Measurements from ENCODE around the gene TSFM. TPM values are rescaled to one million over a fixed set of nuclear protein-coding genes. Genes with fewer than 3 reads are reported as not detected.
"Not testable (repeated sequence)": the region's sequence is repeated elsewhere in the genome, so short reads cannot be mapped to it uniquely, and the experiment has no call there.

Gene TSFM
- total and polyA plus RNA-seq, 8 donors, result 7.2 to 16.7 (median 13.5) TPM

DNA sequence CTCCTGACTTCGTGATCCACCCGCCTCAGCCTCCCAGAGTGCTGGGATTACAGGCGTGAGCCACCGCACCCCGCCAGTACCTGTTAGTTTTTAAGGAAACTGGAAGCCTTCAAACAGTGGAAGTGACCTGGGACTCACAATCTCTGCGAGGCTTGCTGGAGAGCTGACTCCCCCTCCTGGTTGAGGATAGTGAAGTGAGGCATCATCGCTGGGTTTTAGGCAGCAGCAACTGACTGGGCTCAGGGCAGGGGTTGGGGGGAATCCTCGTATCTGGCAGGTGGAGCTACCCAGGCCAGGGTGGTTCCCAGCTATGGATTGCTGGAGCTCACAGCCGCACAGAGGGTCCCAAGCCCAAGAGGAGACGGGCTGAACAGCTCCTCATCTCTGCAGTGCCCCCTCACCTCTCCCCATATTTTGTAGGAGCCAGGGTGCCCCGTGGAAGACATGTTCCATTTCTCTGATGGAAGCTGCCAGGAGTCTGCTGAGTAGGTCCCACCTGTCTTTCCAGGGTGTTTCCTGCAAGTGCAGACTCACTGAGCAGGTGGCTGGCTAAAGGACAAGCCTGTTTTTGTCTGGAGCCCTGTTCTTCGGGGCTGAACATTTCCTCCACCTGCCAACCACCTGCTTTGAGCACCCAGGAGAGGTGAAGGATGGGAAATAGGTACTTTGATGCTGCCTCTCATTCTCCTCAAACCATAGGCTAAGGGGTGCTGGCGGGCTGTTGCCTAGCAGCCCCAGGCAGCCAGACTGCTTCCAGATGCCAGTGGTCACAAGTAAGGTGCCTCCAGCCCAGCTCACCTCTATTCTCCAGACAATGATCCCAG, 32.8 kb downstream of the TSFM start:
- no peak for FAIRE-seq
- Histone ChIP-seq H3K4me3 (no peak overlapping the region), H3K4me1 (no peaks in the 10 kb centered on the region), H3K27me3 (no peaks in the 10 kb centered on the region), H3K36me3 (peaks cover 0 to 11% (median 0%) of the 10 kb centered on the region in 3 donors), H3K27ac (no peak overlapping the region), H3K9me3 (no peaks in the 10 kb centered on the region)
- intact Hi-C loops (cut with DNase I), result no loop called here
- TF ChIP-seq, protein P1, sequence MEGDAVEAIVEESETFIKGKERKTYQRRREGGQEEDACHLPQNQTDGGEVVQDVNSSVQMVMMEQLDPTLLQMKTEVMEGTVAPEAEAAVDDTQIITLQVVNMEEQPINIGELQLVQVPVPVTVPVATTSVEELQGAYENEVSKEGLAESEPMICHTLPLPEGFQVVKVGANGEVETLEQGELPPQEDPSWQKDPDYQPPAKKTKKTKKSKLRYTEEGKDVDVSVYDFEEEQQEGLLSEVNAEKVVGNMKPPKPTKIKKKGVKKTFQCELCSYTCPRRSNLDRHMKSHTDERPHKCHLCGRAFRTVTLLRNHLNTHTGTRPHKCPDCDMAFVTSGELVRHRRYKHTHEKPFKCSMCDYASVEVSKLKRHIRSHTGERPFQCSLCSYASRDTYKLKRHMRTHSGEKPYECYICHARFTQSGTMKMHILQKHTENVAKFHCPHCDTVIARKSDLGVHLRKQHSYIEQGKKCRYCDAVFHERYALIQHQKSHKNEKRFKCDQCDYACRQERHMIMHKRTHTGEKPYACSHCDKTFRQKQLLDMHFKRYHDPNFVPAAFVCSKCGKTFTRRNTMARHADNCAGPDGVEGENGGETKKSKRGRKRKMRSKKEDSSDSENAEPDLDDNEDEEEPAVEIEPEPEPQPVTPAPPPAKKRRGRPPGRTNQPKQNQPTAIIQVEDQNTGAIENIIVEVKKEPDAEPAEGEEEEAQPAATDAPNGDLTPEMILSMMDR (IDR thresholded peaks at IDR 0.05), result no peak
- ATAC-seq, result peak in 1 of 4 donors; percentile 2
- 77 to 82% methylated on average over 13 of the region's 13 CpGs for WGBS, 2 donors
- DNase-seq, result no peak

DNA sequence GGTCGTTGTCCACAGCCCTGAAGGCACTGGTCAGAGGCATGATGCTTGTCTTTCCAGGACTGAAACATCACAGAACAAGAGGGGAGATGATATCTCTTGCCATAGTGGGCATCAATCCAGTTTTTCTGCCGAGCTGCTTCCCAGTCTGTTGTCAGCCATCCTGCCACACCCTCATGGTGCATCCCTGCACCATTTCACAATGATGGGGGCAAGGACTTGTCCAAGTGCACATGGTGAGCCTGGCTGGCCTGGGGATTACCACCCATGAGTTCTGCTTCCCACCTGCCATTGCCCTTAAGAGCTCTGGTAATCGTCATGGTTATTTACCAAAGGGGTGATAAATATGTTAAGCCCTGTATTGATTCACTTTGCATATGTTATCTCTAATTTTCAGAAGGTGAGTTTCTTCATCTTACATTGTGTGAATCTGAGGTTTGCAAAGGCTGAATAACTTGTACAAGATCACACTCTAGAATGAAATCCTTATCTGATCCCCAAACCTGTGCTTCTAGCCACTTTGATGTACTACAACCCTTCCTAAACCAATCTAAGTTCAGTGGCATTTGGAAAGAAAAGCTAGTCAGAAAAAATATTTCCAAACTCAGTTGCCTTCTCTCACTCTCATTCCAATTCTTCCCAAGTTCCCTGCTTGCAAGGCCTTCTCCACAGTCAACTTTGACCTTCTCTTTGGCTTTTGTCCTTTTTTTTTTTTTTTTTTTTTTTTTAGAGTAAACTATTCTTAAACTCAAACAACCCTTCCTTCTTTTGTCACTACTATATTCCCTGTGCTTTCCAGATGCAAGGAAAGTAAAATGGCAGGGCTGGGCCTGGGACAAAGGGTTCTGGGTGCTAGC, 33.6 kb downstream of the TSFM start:
- FAIRE-seq (no peak), DNase-seq (no peak), ATAC-seq (no peak)
- Histone ChIP-seq H3K27ac (no peak overlapping the region), H3K4me3 (no peak overlapping the region), H3K36me3 (peaks cover 0 to 6% (median under 1%) of the 10 kb centered on the region in 3 donors), H3K4me1 (no peaks in the 10 kb centered on the region), H3K9me3 (no peaks in the 10 kb centered on the region), H3K27me3 (no peaks in the 10 kb centered on the region)
- intact Hi-C loops (cut with DNase I), result no loop called here
- 25 to 36% methylated on average over 3 of the region's 3 CpGs for WGBS, 2 donors
- TF ChIP-seq, protein P1 (IDR thresholded peaks at IDR 0.05), result no peak

DNA sequence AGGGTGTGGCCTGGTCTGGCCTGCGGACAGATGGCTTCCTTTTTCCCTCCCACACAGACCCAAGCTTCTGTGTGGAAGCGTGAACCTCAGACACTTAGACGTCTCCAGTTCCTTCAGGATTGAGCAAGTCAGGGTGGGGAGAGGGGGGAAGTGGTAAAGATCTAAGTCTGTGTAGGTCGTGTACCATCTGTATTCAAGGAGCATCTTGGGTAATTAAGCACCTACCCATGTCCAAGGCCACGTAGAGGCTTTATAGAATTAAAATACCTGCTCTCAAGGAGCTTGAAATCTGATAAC, 34.2 kb downstream of the TSFM start:
- FAIRE-seq, result no peak
- H3K9me3 ChIP-seq, result no peaks in the 10 kb centered on the region
- no peak overlapping the region for H3K27ac ChIP-seq
- TF ChIP-seq, protein P1 (IDR thresholded peaks at IDR 0.05), result no peak
- peak in 3 of 4 donors; percentile 36 to 58 (median 50) for ATAC-seq
- no peak for DNase-seq
- H3K4me3 ChIP-seq, result no peak overlapping the region
- H3K27me3 ChIP-seq, result no peaks in the 10 kb centered on the region
- H3K4me1 ChIP-seq, result no peaks in the 10 kb centered on the region
- WGBS, 2 donors, result 71 to 73% methylated on average over 5 of the region's 5 CpGs
- intact Hi-C loops (cut with DNase I), result no loop called here
- peaks cover 0 to 9% (median 4%) of the 10 kb centered on the region in 3 donors for H3K36me3 ChIP-seq

DNA sequence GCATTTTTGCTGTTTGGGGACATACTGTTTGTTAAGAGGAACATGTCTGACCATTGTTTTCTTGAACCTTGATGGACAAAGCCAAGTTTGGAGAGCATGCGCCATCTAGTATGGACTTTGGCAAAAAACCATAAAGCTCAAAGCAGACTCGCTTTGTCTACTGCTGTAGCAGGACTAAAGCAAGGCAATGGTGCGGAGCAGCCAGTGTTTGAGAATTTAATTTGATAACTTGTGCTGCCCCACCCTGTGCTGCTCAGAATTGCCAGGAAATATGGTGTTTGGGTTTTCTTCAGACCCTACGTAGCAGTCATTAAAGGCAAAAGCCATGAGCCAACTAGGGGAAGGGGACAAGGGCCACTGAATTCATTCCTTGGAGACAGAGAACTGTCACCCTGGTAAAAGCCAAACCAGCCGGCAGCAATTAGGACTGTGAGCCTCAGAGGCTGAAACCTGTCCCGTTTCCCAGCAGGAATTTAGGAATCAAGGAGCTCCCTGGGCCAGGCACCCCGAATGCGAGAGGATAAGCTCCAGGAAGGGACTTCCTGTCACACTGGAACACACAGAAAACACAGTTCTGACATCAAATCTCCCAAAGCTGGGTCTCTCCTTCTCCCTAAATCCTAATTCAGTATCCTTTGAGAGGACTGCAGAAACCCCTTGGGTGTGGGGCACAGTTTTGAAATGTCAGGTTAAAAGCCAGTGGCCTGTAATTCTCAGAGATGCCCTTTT, 34.8 kb downstream of the TSFM start:
- no peak for ATAC-seq
- DNase-seq, result no peak
- Histone ChIP-seq H3K4me1 (no peaks in the 10 kb centered on the region), H3K27me3 (no peaks in the 10 kb centered on the region), H3K9me3 (no peaks in the 10 kb centered on the region), H3K36me3 (peaks cover 0 to 15% (median 8%) of the 10 kb centered on the region in 3 donors), H3K4me3 (no peak overlapping the region), H3K27ac (no peak overlapping the region)
- intact Hi-C loops (cut with DNase I), result no loop called here
- no peak for FAIRE-seq
- WGBS, 2 donors, result 84 to 90% methylated on average over 8 of the region's 8 CpGs
- TF ChIP-seq, protein P1 (IDR thresholded peaks at IDR 0.05), result no peak

DNA sequence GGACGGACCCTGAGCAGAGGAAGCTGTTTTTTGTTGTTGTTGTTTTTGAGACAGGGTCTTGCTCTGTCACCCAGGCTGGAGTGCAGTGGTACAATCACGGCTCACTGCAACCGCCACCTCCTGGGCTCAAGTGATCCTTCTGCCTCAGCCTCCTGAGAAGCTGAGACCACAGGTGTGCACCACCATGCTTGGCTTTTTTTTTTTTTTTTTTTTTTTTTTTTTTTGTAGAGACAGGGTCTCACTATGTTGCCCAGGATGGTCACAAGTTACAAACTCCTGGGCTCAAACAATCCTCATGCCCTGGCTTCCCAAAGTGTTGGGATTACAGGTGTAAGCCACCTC, 35.4 kb downstream of the TSFM start:
- H3K4me3 ChIP-seq; H3K4me1 ChIP-seq; ATAC-seq; H3K27me3 ChIP-seq; H3K9me3 ChIP-seq; FAIRE-seq; DNase-seq; intact Hi-C loops (cut with DNase I); H3K27ac ChIP-seq: not testable (repeated sequence)
- peaks cover 0 to 20% (median 13%) of the 10 kb centered on the region in 3 donors for H3K36me3 ChIP-seq
- 85 to 96% methylated on average over 3 of the region's 3 CpGs for WGBS, 2 donors

DNA sequence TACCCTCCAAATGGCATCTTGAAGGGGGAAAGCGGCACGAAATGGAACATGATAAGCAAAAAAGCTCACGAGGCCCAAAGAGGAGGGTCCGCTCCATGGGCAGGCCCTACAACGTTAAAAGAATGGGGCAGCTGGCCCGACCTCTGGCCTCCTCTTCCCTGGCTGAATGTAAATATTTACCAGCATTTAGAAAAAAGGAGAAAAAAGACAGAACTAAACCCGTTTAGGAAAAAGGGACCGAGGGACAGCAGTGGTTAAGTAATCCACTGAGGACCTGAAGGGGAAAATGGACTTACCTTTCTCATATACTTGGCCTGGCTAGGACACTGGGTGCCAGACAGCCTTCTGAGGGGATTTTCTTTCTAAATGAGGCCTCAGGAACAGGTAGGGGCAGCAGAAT, 37.5 kb downstream of the TSFM start:
- H3K9me3 ChIP-seq; H3K4me3 ChIP-seq; ATAC-seq; DNase-seq; H3K27ac ChIP-seq; intact Hi-C loops (cut with DNase I); FAIRE-seq; H3K27me3 ChIP-seq; H3K4me1 ChIP-seq: not testable (repeated sequence)
- 71 to 72% methylated on average over 8 of the region's 8 CpGs for WGBS, 2 donors
- H3K36me3 ChIP-seq, result peaks cover 3 to 42% (median 33%) of the 10 kb centered on the region in 3 donors

- H3K36me3 ChIP-seq, result peaks cover 4 to 51% (median 42%) of the 10 kb centered on the region in 3 donors
Observed at GRCh38 chr12:57821015-57821414, 38.4 kb downstream of the TSFM start.

More at GRCh38 chr12:57821015-57821414, 38.4 kb downstream of the TSFM start:
- ATAC-seq; H3K4me1 ChIP-seq; H3K27me3 ChIP-seq; H3K9me3 ChIP-seq; intact Hi-C loops (cut with DNase I); FAIRE-seq; DNase-seq; H3K4me3 ChIP-seq; H3K27ac ChIP-seq: not testable (repeated sequence)
- WGBS, 2 donors, result 77 to 80% methylated on average over 4 to 5 of the region's 5 CpGs

All from pancreas (tissue), 10 donors.